Measurements from ENCODE around the gene PTPRN2.

DNA sequence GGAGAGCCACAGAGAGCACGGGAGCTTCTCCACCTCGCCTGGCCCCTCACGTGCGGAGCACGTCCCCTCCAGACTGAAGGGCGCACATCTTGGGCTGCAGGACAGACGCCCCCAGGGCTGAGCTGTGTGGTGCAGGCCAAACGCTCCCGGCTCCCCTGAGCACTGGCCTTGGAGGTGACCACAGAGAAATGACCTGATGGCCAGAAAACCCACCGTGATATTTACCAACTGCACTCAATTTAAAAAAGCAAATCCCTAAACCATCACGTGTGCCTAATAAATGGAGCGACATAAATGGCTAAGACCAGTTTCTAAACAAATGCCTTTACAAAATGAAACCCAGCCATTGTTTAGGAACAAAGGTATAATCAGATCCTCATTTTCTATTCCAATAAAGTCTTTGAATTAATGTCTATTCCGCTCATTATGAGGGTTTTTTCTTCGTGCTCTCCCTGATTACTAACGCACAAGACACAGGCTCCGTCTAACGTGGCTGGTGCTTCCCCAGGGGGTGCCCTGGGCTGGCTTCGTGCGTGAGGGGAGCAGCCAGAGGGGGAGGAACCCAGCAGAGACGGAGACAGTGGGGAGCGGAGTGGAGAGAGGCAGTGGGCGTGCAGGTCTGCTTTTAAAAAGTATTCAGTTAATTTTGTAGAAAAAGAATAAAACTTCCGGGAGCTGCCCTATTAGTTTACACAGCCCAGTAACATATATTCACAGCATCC, 1060.5 kb downstream of the PTPRN2 start:
- TF ChIP-seq, protein P1, sequence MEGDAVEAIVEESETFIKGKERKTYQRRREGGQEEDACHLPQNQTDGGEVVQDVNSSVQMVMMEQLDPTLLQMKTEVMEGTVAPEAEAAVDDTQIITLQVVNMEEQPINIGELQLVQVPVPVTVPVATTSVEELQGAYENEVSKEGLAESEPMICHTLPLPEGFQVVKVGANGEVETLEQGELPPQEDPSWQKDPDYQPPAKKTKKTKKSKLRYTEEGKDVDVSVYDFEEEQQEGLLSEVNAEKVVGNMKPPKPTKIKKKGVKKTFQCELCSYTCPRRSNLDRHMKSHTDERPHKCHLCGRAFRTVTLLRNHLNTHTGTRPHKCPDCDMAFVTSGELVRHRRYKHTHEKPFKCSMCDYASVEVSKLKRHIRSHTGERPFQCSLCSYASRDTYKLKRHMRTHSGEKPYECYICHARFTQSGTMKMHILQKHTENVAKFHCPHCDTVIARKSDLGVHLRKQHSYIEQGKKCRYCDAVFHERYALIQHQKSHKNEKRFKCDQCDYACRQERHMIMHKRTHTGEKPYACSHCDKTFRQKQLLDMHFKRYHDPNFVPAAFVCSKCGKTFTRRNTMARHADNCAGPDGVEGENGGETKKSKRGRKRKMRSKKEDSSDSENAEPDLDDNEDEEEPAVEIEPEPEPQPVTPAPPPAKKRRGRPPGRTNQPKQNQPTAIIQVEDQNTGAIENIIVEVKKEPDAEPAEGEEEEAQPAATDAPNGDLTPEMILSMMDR (IDR thresholded peaks at IDR 0.05): no peak
- no peak for TF ChIP-seq POLR2AphosphoS5 (IDR thresholded peaks at IDR 0.05; ENCODE audit: low read depth, low read length)
- TF ChIP-seq, protein P2, sequence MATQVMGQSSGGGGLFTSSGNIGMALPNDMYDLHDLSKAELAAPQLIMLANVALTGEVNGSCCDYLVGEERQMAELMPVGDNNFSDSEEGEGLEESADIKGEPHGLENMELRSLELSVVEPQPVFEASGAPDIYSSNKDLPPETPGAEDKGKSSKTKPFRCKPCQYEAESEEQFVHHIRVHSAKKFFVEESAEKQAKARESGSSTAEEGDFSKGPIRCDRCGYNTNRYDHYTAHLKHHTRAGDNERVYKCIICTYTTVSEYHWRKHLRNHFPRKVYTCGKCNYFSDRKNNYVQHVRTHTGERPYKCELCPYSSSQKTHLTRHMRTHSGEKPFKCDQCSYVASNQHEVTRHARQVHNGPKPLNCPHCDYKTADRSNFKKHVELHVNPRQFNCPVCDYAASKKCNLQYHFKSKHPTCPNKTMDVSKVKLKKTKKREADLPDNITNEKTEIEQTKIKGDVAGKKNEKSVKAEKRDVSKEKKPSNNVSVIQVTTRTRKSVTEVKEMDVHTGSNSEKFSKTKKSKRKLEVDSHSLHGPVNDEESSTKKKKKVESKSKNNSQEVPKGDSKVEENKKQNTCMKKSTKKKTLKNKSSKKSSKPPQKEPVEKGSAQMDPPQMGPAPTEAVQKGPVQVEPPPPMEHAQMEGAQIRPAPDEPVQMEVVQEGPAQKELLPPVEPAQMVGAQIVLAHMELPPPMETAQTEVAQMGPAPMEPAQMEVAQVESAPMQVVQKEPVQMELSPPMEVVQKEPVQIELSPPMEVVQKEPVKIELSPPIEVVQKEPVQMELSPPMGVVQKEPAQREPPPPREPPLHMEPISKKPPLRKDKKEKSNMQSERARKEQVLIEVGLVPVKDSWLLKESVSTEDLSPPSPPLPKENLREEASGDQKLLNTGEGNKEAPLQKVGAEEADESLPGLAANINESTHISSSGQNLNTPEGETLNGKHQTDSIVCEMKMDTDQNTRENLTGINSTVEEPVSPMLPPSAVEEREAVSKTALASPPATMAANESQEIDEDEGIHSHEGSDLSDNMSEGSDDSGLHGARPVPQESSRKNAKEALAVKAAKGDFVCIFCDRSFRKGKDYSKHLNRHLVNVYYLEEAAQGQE (IDR thresholded peaks at IDR 0.05; ENCODE audit: insufficient read depth in 1 of 2, low read depth in 2 of 2, low read length in 1 of 2): no peak
